GM12874 (cell line): ENCODE results near the gene HOXC13.

Experiments used
- TF ChIP-seq, protein P1 (sequence below): IDR thresholded peaks from 2 replicates; pipeline ENCODE4 v1.5.1; 2011; ENCODE audit warnings: low read depth, mild to moderate bottlenecking, control low read depth, low read length, moderate library complexity; ENCODE audit not compliant: insufficient read depth

The HOXC13 gene

DNA sequence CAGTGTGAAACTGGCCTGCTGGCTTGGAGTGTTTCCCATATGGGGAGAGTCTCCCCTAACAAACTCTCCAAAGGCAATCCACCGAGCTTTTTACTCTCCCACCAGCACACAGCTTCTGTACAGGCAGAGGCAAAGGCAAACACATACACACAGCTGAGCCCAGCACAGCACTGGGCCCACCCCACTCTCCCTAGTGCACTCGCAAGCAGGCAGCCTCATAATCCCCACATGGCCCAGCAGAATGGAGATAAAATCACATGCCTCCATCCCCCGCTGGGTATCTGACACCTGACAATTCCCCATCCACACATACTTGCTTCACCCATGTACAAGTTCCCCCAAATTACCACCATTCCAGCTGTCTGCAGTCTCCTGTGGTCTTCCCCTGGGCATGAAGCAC is 19.5 kb downstream of the HOXC13 start:
- TF ChIP-seq, protein P1, sequence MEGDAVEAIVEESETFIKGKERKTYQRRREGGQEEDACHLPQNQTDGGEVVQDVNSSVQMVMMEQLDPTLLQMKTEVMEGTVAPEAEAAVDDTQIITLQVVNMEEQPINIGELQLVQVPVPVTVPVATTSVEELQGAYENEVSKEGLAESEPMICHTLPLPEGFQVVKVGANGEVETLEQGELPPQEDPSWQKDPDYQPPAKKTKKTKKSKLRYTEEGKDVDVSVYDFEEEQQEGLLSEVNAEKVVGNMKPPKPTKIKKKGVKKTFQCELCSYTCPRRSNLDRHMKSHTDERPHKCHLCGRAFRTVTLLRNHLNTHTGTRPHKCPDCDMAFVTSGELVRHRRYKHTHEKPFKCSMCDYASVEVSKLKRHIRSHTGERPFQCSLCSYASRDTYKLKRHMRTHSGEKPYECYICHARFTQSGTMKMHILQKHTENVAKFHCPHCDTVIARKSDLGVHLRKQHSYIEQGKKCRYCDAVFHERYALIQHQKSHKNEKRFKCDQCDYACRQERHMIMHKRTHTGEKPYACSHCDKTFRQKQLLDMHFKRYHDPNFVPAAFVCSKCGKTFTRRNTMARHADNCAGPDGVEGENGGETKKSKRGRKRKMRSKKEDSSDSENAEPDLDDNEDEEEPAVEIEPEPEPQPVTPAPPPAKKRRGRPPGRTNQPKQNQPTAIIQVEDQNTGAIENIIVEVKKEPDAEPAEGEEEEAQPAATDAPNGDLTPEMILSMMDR: no peak

DNA sequence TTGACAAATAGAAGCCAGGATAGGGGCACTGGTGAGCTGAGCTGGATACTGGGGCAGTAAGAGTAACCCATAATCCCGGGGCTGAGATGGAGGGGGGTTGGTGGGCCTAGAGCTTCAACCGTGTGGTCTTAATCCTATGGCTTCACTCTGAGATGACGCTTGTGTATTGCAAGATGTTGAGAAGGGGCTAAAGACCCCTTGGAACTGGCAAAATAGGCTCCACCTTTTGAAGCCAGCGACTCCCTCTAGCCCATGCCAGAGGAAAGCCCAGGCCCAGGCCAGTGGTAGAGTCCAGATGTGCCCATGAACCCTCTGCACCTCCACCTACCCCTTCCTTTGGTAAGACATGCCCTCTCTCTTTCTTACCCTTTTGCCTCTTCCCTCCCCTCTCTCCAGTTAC is 20.7 kb downstream of the HOXC13 start:
- TF ChIP-seq, protein P1: no peak

DNA sequence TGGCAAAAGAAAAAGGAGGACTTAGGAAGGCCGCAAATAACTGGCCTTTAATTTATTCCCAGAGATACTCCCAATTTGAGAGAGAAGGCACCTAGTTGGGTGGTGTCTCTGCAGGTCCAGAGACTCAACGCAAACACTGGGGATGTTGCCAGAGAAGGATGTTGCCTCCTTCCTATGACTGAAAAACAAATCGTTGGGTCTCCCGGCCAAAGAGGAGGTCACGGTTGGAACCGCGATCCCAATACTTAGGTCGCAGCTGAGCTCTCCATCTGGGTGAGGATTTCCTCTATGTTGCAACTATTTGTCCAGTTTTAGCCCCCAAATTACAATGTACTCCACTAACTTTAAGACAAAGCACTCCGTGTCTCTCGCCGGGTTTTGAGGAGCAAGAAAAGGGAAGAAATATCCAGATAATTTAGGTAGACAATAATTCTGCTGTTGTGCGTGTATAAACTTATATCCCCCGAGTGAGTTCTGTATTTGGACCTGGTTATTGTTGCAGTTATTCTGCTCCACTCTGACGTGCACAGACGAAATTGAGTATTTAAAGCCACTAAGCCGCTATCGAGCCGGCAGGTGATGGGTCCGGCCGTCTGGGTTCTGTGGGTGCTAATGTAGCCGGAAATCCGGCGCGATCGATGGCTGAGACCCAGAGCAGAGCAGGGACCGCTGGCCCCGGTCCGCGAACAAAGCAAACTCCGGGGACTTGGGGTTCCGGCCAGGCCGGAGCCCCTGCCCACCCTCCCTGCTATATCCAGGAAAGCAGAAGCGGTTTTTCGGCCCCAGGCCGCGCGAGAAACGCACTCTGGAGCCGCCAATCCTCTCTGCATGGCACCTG is 21.8 kb downstream of the HOXC13 start:
- TF ChIP-seq, protein P1: no peak

DNA sequence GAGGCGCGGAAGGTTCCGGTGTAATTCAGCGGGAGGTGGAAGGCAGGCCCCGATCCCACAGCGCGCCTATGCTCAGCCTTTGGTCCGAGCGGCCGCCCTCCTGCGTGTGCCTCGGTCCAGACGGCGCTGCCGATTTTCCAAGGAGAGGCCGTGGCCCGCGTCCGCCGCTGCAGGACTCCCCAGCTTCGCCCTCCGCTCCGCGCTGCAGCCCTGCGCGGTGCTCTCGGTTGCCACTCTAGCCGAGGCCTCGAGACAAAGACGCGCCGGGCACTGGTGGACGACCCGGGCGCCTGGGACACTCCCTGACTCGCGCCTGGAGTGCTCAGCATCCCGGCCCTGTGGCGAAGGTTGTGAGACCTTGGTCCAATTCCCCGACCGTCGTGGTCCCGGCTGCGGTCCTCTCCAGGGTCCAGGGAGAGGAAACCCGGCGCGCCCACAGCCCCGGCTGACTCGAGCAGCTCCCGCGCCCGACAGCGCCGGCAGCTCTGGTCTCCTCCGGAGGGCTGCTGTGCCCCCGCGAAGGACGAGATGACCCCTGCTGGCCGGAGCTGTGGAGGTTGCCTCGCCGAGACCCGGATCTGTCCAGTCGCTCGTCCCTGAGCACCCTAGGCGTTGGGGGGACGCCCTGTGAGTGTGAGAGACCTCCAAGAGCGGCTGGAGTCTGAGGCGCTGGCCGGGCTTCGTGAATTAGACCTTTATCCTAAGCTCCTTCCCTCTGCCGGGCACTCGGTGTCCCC is 22.6 kb downstream of the HOXC13 start:
- TF ChIP-seq, protein P1: no peak

DNA sequence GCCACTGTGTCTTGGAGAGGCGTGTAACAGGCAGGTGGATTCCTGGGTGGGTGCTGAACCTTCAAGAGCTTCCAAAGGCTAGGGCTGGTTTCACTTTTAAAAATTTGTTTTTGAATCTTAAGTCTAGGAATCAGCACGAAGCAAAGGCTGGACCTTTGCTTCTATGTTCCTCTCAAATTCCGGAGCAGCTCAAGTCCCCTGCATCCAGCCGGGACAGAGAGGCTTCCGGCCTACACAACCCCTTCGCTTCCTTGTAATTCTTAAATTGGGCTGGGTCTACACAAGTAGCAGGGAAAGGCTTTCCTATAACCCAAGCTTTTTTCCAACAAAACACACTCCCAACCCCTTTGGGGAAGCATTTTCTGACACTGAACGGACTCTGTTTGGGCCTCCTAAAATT is 24.4 kb downstream of the HOXC13 start:
- TF ChIP-seq, protein P1: no peak

DNA sequence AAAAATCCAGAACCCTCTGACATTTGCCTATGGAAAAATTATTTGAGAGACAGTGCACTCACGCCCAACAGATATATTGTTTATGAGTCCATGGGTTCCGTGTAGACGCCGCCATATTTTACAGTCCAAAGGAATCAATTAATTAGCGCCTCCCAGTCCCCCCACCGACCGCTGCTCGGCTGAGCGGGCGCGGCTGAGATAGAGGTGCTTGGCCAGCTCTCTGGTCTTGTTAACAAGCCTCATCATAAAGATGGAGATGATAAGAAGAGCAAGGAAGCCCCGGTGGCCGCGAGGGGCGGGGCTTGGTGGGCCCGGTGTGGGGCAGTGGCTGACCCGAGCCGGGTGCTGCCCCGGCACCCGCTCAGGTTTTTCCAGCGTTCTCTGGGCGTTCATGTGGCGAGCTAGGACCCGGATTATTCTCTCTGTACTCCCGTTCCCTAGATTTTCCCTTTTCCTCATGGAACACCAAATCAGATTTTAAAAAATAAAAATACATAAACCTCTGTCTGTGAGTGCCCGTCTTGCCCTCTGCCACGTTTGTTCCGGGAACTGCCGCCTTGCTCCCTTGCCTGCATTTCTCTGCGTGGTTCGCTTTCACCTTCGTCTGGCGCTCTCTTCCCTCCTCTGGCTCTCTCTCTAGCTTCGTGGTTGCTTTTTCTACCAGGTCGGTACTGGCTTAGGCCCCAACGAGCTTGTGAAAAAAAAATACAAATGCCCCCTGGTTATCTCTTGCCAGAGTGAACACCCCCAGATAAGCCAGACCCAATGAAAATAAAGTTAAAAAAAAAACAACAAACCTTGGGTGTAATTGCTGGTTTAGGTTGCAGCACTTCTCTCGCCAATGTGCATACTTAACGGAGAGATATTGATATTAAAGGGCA is 25.0 kb downstream of the HOXC13 start:
- TF ChIP-seq, protein P1: no peak

DNA sequence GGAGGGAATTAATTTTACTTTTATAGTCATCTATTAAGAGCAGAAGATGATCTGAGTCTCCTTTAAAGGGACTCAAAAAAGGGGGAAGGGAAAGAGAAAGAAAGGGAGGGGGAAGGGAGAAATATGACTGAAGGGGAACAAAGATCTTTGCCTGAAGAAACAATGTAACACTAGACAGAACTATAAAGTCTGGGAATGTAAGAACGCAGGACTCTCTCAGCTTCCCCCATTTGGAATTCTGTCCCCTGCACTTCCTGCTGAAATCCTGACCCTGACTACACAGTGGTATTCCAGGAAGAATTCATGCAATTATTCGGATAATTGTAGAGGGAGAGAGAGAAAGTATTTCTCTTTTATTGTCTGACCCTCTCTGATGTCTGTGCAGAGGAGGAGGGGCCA is 25.7 kb downstream of the HOXC13 start:
- TF ChIP-seq, protein P1: no peak
